Activated naive CD4-positive, alpha-beta T cell treated with anti-CD3 and anti-CD28 coated beads, Interleukin-2, amount 50 U/mL, for 16 hours (primary cell): ENCODE results near the gene ASTE1.
A peak's percentile ranks its signal among the peaks of the same experiment; 100 is the strongest.
"Not testable (repeated sequence)": the region's sequence is repeated elsewhere in the genome, so short reads cannot be mapped to it uniquely, and the experiment has no call there.

ENCODE experiments used
- DNase-seq: peaks from one replicate; pipeline ENCODE4 v3.0.0-alpha.2; 2020

Gene ASTE1, protein sequence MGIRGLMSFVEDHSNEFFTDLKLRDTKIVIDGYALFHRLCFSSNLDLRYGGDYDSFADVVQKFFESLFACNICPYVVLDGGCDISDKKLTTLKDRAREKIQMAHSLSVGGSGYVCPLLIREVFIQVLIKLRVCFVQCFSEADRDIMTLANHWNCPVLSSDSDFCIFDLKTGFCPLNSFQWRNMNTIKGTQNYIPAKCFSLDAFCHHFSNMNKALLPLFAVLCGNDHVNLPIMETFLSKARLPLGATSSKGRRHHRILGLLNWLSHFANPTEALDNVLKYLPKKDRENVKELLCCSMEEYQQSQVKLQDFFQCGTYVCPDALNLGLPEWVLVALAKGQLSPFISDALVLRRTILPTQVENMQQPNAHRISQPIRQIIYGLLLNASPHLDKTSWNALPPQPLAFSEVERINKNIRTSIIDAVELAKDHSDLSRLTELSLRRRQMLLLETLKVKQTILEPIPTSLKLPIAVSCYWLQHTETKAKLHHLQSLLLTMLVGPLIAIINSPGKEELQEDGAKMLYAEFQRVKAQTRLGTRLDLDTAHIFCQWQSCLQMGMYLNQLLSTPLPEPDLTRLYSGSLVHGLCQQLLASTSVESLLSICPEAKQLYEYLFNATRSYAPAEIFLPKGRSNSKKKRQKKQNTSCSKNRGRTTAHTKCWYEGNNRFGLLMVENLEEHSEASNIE

DNA sequence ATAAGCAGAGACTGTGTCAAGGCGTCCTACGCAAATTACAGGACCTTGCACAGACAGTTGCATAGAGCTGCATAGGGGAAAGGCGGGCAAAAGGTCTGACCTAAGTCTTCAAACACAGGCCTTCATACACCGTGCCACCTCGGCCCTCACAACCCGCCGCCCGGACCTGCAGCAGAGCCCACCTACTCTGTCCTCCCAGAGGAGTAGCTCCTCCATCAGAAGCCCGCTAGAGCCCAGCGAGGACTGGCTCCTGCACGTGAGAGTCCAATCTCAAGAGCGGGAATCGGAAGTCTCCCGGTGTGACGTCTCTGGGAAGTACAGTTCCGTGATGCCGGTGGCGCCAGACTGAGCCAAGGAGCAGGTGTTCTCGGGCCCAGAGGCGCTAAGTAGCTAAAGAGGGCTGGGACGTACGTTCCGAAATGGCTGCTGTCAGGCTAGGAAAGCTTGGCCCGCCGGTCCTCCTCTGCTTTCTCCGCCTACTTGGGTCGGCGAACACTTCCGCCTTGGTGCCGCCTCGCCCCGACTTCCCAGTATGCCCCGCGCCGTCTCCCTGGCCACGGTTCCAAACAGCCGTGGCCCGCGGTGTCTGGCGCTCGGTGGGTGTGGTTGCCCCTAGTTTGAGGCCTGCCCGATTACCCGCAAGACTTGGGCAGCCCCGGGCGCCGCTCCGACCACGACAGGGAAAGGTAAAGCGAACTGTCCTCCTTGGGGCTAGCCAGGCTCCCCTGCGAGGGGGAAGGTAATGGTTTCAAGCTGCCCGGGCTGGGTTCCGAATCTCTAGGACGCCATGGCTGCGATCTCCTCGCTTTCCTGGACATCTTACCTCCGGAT lies at the start of gene ASTE1, which contains the start of gene NEK11:
Gene ASTE1, minus strand, starts transcription at position 505 of the 831 bp plus-strand sequence. CDS start 1,519 bp downstream, outside the sequence.
Gene NEK11, plus strand, starts transcription at position 557 of the 831 bp plus-strand sequence. CDS start 2,832 bp downstream, outside the sequence.
- DNase-seq, result peak; percentile 92

DNA sequence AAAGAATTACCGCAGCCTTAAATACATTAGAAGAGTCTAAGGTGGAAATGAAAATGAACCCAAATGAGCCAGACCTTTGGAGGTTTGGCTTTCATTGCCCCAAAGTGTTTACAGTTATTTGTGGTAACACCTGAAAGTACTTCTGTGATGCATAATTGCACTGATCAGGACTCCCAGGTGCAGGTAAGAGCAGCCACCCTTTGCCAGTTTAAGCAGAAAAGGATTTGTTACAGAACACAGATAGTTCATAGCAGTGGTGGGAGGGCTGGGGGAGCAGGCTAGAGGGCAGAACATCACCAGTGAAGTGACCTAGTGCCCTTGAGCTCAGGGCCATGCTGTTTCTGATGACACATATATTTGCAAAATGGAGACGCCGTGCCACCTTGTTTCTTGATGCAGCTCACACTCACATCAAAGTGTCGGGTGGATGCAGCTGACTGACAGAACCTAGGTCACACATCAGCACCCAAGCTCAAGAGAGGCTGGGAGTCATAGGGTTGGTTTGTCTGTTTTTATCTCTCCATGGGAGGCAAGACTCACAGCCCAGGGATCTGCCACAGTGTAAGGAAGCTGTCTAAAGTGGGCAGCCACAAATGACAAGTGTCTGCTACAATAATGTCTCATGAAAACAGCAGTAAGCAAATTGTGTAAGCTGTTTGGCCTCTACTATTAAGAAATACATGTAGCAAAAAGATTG lies 49.2 kb upstream of the ASTE1 start:
- no peak for DNase-seq

DNA sequence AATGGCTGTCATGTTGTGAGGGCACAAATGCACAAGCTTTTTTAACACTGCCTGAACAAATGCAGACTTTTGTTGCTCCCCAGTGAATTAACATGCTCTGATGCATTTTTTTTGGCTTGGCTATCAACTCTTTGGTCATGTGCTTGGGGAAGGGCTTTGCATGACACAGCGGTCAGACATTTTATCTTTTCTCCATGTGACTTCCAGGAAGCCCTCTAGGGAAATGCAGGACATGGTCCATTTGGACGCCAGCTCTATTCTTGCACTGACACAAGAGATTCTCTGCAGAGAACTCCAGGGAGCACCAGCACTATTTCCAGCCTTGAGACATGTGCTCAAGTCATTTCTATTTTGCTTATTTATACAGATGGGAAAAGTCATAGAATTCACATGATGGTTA lies 46.2 kb upstream of the ASTE1 start:
- no peak for DNase-seq

DNA sequence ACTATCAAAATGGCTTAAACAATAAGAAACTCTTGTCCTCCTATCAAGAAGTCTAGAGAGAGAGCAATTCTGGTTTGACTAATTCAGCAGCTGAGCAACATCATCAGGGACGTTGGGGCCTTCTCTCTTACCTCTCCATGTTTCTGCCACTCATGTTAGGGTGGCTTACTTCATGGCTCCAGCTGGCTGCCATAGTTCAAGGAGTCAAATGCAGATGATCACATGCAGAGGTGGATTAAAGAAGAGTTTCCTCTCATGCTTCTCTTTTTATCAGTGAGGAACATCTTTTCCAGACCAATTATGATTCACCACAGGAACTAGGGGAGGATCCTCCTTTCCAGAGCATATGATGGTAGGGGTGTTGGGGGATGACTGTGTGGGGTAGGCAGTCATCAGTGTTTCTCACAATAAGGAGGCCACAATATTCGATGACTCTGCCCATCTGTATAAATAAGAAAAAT lies 45.5 kb upstream of the ASTE1 start:
- DNase-seq, result no peak

DNA sequence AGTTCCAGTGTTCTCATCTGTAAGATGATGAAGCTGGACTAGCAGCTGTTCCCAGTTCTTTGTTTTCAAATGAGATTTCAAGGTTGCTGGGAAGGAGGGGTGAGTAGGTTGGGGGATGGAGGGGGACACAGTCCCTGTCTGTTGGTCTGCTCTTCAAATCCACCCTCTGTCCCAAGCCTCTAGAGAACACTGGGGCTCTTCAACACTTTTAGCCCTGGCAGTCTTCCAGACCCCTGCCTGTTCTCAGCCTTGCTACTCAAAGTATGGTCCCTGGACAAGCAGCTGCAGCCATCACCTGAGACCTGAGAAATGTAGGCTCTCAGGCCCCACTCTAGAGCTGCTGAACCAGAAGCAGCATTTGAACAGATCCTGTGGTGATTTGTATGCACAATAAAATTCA lies 41.4 kb upstream of the ASTE1 start:
- no peak for DNase-seq

DNA sequence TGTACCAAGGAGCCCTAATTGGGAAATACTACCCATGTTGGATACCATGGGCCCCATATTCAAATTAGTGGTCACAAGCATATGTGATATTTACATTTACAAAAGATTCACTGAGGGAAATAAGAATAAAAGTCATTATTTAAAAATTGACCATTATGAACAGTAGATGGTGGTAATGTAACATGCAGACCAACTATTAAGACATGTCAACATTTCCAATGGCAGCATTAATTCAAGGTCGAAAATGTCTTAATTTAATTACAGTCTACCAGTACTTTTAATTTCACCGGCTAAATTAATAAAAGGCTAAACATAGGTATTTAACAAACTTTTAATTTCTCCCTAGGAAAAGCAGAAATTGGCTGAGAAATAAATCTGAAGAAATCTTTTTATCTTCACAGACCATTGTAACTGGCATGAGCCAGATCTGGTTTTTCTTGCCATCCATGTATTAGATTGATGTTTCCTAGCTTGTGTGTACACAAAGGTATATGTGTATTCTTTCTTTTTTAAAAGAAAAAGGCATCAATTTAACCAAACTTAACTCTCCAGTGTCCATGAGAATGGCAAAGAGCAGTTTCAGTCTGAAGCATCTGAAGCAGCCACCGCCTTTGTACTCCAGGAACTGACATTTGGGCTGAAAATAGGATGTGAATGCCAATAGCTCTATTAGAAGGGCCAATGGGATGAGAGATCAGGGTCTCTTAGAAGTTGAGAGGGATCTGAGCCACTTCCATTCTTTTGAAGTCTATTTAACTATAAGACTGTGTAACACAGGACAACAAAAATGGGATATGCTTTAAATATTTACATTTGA lies 26.6 kb upstream of the ASTE1 start:
- DNase-seq, result no peak

DNA sequence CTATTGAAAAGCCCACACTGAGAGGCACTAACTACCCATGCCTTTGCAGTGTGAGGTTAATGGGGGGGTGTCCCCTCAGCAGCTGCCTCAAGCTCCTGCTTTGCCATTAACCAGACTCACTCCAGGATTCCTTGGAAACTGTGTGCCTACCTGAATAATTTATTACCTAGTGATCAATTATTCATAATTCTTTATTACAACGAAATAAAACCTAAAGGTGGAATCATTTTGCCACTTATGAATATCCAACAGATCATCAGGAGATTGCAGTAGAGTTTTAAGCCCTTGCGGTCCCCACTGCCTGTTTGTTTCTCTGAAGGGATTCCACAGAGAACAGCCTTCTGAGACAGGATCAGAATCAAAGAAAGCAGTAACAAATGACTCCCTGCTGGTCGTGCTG lies 23.4 kb upstream of the ASTE1 start:
- DNase-seq, result no peak

DNA sequence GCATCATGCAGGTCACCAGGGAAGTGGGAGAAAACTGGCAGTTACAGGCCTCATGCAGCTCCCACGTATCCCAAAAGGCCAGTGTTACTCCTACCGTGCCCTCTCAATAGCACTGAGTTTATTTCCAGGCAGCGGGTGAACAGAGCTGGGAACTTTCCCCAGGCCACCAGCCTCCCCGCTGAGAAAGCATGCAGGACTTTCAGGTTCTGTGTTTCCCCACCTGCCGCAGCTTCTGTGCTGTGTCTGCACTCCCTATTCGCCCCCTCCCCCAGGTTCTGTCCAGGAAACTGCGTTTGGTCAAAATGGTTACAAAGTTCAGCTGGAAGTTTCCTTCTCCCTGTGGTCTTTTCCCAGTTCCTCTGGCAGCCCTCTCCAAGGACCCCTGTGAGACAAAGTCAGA lies 21.4 kb upstream of the ASTE1 start:
- no peak for DNase-seq

DNA sequence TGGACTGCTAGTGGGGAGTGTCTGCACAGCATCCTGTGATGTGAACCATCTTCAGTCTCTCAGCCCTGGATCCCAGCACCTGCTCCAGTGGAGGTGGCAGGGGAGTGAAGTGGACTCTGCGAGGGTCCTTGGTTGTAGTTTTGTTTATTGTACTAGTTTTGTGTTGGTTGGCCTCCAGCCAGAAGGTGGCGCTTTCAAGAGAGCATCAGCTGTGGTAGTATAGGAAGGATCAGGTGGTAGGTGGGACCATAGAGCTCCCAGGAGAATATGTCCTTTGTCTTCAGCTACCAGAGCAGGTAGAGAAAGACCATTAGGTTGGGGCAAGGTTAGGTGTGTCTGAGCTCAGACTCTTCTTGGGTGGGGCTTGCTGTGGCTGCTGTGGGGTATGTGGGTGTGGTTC lies 21.0 kb upstream of the ASTE1 start:
- no peak for DNase-seq

DNA sequence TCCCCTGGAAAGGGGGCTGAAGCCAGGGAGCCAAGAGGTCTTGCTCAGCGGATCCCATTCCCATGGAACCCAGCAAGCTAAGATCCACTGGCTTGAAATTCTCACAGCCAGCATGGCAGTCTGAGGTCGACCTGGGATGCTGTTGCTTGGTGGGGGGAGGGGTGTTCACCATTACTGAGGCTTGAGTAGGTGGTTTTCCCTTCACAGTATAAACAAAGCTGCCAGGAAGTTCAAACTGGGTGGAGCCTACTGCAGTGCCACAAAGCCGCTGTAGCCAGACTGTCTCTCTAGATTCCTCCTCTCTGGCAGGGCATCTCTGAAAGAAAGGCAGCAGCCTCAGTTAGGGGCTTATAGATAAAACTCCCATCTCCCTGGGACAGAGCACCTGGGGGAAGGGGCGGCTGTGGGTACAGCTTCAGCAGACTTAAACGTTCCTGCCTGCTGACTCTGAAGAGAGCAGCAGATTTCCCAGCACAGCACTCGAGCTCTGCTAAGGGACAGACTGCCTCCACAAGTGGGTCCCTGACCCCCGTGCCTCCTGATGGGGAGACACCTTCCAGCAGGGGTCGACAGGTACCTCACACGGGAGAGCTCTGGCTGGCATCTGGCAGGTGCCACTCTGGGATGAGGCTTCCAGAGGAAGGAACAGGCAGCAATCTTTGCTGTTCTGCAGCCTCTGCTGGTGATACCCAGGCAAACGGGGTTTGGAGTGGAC lies 15.8 kb upstream of the ASTE1 start:
- DNase-seq, result not testable (repeated sequence)

DNA sequence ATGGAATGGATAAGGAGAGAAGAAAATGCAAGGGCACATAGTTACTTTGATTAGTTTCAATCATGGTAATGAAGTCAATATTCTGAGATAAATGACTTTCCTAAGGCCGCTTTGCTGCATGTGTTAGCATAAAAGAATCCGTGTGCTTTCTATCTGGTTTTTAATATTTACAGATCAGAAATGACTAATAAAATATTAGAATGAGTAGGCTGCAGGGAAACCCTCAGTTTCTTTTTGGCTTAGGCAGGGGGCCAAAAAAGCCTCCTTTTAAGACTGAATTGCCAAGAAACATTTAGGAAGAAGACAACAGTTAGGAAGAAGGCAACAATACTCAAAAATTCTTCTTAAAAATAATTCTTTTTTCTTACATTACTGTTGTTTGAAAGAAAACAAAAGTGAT lies 11.7 kb upstream of the ASTE1 start:
- no peak for DNase-seq

DNA sequence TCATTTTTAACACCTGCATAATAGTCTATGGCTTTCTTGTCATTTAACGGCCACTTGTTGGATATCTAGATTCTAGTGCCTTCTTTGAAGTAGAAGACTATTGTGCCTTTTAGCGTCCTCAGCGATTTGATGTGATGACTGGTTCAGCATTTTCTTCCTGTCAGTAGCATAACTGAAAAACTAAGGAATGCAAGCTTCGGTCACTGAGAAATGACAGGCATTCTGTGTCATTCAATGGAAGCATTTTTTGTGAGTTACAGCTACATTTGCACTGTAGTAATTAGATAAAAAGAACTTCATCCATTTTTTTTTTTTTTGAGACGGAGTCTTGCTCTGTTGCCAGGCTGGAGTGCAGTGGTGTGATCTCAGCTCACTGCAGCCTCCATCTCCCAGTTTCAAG lies 10.4 kb upstream of the ASTE1 start:
- DNase-seq, result no peak

DNA sequence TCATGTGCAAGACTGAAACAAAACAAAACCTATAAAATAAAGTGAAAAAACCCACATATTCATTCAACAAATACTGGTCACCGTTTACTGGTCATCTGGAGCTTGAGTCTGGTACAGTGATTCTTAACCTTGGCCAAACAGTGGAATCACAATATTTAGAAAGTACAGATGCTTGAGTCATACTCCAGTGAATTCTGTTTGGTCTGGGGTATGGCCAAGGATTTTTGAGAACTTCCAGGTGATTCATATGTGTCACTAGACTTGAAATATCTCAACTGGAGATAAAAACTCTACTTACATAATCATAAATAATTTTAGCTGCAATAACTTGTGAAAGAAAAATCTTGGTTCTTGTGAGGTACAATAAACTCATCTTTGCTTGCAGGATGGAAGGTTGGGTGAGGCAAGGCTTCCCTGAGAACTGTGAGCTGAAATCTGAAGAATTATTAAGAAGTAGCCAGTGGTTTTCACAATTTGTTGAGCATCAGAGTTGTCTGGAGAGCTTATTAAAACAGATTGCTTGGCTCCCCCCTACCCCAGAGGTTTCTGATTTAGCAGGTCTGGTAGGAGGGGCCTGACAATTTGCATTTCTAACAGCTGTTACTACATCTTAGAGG lies 9.7 kb upstream of the ASTE1 start:
- no peak for DNase-seq

DNA sequence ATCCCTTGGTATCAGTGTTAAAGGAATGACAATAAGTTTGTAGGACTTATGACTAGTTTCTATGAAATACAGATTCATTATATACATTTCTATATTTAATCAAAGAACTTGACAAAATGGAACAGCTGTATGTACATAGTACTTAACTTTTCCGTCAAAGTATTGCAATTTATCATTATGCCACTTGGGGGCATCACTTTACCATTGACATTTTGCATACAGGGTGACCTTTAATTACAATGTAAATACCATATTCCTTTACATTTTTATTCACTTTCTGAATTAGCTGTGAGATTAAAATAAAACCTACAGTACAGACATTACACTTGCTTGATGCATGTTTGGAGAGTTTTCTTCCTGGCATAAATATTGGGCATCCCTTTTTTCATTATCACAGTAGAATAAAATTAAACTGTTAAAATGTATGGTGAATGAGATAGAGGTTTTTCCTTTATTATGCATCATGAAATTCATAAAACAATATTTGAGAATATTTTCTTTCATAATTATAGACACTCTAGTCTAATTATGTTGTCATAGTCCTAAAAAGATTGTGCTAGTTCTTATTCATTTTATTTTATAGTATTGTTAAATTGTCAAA lies 7.0 kb upstream of the ASTE1 start:
- DNase-seq, result no peak

DNA sequence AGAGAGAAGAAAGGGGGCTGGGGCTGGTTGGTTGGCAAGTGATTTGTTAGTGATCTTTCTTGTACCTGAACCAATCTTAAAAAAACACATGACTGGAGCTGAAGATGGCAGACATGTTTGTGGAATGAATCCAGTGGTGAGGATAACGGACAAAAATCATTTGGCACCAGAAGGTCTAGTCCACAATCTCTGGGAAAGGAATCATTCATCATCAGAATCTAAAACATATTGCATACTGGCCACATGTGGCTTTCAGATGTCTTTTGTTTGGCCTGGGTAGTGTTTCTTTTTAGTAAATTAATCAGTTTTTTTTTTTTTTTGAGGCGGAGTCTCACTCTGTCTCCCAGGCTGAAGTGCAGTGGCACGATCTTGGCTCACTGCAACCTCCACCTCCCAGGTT lies 5.0 kb upstream of the ASTE1 start:
- no peak for DNase-seq

DNA sequence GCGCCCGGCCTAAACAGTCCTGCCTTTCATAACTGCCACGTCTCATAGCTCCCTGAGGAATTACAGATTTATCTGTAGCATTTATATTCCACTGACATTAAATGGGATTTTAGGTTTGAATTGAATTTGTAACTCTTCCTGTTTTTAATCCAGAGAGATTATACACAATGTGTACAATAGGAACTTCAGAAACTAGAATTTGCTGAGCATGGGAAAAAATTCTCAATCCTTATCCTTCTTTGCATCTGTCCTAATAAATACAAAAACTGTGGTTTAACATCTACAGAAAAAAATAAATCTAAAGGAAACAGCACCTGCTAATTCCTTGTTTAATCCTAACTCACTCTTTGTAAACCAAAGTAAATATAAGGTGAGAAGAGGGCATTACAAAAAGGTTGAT lies 2.2 kb upstream of the ASTE1 start:
- no peak for DNase-seq

DNA sequence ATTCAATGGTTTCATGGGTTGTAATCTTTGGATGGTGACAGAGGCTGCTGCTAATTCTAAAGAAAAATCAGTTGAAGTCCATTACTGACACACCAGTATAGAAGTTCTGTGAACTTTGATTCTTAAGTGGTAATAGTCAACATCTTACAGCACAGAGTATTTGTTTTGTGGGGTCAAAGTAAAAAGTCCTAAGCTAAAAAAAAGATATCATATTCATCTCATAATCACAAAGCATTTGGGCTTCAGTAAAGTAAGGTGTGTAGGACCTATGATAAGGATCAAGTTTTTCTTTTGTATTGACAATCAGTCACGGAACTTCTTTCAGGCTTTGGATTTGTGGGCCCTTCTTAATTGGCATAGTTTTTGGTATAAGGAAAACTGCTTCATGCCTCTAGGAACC lies 1.1 kb downstream of the ASTE1 start:
- DNase-seq, result no peak

DNA sequence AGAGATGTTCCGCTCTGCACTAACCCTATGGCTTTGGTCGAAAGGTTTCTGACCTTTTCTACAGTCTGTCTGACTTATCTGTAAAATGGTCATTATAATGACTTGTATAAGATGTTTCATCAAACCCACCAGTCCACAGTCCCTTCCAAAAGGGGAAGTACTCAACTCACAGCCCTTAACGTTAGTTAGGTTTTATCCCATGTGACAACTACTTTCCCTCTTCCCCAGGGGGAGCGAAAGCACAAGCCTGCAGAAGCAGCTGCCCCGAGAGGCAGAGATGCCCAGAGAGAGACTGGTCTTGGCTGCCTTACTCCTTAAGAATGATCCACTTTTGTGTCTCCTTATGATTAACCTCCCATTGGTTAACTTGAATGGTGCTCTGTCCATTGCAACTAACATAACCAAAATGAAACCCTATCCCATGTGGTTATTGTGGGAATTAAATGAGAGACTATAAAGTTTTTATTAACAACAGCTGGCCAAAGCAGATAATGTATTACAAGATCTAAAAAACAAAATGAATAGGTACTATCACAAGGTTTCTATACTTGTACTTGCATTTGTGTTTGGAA lies 6.4 kb downstream of the ASTE1 start:
- DNase-seq, result no peak

DNA sequence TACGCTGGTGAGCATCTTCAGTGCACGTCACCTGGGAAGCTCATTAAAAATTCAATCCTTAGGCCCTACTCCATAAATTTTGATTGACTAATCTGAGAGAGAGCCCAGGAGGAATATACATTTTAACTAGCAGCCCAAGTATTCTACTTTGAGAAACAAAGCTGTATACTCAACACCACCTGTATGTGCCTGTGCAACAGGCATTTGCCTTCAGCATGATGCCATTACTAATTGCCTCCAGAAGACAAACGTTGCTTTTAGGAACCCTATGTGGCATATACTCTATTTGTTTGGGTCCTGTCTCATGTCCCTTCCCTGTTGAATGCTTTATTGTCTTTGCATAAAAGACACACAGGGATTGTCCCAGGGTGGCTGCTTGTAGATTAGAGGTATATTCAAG lies 7.7 kb downstream of the ASTE1 start:
- no peak for DNase-seq

DNA sequence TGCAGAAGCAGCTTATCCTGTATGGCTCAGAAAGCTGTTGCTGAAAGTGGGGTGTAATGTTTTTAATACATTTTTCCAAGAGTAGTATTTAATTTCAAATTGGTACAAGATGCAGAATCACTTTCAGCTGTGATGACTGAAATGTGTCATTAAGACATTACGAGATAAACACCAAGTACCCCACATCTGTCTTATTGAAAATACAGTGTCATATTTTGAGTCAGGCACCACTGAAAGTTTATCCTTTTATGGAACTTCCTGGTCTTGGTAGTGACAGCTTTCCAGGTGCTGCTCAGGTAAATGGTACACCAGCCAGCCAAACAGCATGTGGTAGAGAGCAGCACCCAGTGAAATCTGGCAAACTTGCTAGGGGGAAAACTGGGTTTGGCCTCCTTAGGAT lies 16.9 kb downstream of the ASTE1 start:
- DNase-seq, result no peak
